ENCODE results near the gene ASCC3. TPM values are rescaled to one million over a fixed set of nuclear protein-coding genes. Genes with fewer than 3 reads are reported as not detected.

ASCC3 gene
- total and polyA plus RNA-seq, 3 donors from 2014 or later, result 16.1 to 29.3 (median 29.0) TPM

DNA sequence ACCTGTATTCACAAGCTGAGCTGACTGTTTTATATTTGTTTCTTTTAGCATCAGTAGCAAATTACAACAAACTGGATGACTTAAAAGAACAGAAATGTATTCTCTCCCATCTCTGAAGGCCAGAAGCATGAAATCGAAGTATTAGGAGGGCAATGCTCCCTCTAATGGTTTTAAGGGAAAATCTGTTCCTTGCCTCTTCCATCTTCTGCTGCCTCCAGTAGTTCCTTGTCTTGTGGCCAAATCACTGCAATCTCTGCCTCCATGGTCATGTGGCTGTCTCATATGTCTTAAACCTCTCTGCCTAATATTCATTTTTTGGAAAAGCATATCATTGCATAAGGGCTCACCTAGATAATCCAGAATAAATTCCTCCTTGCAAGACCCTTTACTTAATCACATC, 25.2 kb upstream of the ASCC3 start:
- Histone ChIP-seq H3K36me3 (ENCODE audit: low read depth, missing control alignments) (no peaks in the 10 kb centered on the region), H3K27ac (no peak overlapping the region), H3K4me3 (no peak overlapping the region), H3K9me3 (no peaks in the 10 kb centered on the region), H3K27me3 (no peaks in the 10 kb centered on the region), H3K4me1 (no peaks in the 10 kb centered on the region)
- TF ChIP-seq POLR2A (IDR thresholded peaks at IDR 0.05), result no peak
- TF ChIP-seq, protein P1, sequence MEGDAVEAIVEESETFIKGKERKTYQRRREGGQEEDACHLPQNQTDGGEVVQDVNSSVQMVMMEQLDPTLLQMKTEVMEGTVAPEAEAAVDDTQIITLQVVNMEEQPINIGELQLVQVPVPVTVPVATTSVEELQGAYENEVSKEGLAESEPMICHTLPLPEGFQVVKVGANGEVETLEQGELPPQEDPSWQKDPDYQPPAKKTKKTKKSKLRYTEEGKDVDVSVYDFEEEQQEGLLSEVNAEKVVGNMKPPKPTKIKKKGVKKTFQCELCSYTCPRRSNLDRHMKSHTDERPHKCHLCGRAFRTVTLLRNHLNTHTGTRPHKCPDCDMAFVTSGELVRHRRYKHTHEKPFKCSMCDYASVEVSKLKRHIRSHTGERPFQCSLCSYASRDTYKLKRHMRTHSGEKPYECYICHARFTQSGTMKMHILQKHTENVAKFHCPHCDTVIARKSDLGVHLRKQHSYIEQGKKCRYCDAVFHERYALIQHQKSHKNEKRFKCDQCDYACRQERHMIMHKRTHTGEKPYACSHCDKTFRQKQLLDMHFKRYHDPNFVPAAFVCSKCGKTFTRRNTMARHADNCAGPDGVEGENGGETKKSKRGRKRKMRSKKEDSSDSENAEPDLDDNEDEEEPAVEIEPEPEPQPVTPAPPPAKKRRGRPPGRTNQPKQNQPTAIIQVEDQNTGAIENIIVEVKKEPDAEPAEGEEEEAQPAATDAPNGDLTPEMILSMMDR (IDR thresholded peaks at IDR 0.05), result no peak
- WGBS, 2 donors, result 55 to 71% methylated on average over 1 of the region's 1 CpG
- no peak for DNase-seq
- intact Hi-C loops (cut with DNase I; ENCODE audit: low total_unique reads), result no loop called here

- 78 to 85% methylated on average over 4 of the region's 4 CpGs for WGBS, 2 donors
- TF ChIP-seq POLR2A (IDR thresholded peaks at IDR 0.05), result no peak
- TF ChIP-seq, protein P1 (IDR thresholded peaks at IDR 0.05), result no peak
- Histone ChIP-seq H3K9me3 (no peaks in the 10 kb centered on the region), H3K27ac (no peak overlapping the region), H3K4me3 (no peak overlapping the region), H3K4me1 (no peaks in the 10 kb centered on the region), H3K36me3 (ENCODE audit: low read depth, missing control alignments) (no peaks in the 10 kb centered on the region), H3K27me3 (no peaks in the 10 kb centered on the region)
- no peak for DNase-seq
- intact Hi-C loops (cut with DNase I; ENCODE audit: low total_unique reads), result no loop called here
Observed at GRCh38 chr6:100905067-100905466, 23.9 kb upstream of the ASCC3 start.

DNA sequence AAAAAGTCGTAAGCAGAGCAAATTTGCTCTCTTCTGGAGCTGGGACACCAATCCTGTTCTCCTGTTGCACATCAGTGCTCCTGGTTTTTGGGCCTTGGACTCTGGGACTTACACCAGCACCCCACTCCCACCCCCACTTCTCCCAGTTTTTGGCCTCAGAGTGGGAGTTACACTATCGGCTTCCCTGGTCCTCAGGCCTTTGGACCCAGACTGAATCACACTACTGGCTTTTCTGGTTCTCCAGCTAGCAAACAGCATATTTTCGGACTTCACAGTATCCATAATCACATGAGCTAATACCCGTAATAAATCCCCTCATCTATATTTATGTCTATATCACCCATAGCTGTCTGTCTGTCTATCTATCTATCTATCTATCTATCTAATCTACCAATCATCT, 23.2 kb upstream of the ASCC3 start:
- no peak overlapping the region for H3K27ac ChIP-seq
- intact Hi-C loops (cut with DNase I; ENCODE audit: low total_unique reads), result no loop called here
- no peaks in the 10 kb centered on the region for H3K36me3 ChIP-seq (ENCODE audit: low read depth, missing control alignments)
- WGBS, 2 donors, result 87 to 97% methylated on average over 4 of the region's 4 CpGs
- no peak for DNase-seq
- no peaks in the 10 kb centered on the region for H3K9me3 ChIP-seq
- H3K4me1 ChIP-seq, result no peaks in the 10 kb centered on the region
- no peaks in the 10 kb centered on the region for H3K27me3 ChIP-seq
- TF ChIP-seq, protein P1 (IDR thresholded peaks at IDR 0.05), result no peak
- TF ChIP-seq POLR2A (IDR thresholded peaks at IDR 0.05), result no peak
- H3K4me3 ChIP-seq, result no peak overlapping the region

DNA sequence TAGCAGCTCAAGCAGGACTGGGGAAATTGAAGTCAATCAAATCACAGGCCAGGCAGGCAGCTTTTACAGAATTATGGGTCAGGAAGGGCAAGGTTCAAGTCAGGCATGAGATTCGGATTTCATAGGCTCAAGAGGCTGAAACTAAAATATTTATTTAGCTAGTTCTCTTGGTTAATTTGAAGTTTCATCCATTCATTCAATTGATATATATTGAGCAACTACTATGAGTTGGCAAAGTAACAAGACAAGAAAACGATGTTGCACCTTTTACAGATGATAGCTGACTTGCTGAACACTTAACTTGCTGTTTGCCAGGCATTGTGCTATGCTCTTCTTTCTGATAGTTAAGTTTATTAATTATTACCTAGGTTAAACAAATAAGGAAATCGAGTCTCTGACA, 20.5 kb upstream of the ASCC3 start:
- TF ChIP-seq, protein P1 (IDR thresholded peaks at IDR 0.05), result no peak
- TF ChIP-seq POLR2A (IDR thresholded peaks at IDR 0.05), result no peak
- intact Hi-C loops (cut with DNase I; ENCODE audit: low total_unique reads), result no loop called here
- H3K36me3 ChIP-seq (ENCODE audit: low read depth, missing control alignments), result no peaks in the 10 kb centered on the region
- H3K4me1 ChIP-seq, result no peaks in the 10 kb centered on the region
- H3K27me3 ChIP-seq, result no peaks in the 10 kb centered on the region
- no peak overlapping the region for H3K4me3 ChIP-seq
- no peak for DNase-seq
- no peaks in the 10 kb centered on the region for H3K9me3 ChIP-seq
- 78 to 89% methylated on average over 3 of the region's 3 CpGs for WGBS, 2 donors
- no peak overlapping the region for H3K27ac ChIP-seq

DNA sequence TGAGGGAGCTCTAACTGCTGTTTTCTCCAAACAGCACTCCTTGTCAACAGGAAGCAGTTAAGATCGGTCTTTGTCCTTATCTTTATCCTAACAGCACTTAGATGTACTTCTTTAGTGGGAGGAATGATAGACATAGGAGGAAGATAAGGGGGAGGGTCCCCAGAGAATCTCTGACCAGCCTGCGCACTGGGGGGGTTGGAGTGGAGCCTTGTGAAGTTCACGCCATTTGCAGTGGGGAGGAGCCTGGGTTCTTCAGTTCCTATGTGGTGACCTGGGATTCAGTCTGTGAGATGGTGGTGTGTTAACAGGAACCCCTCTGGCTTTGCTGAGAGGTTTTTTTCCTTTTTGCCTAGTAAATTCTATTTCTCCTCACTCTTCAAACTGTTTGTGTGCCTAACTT, 18.1 kb upstream of the ASCC3 start:
- Histone ChIP-seq H3K4me1 (no peaks in the 10 kb centered on the region), H3K9me3 (no peaks in the 10 kb centered on the region), H3K27ac (no peak overlapping the region), H3K36me3 (ENCODE audit: low read depth, missing control alignments) (no peaks in the 10 kb centered on the region), H3K4me3 (no peak overlapping the region), H3K27me3 (no peaks in the 10 kb centered on the region)
- no peak for TF ChIP-seq POLR2A (IDR thresholded peaks at IDR 0.05)
- TF ChIP-seq, protein P1 (IDR thresholded peaks at IDR 0.05), result no peak
- no peak for DNase-seq
- 66 to 89% methylated on average over 3 of the region's 3 CpGs for WGBS, 2 donors
- intact Hi-C loops (cut with DNase I; ENCODE audit: low total_unique reads), result no loop called here

All from testis (tissue), 3 donors.